ENCODE data around the gene NFE2L2.

DNA sequence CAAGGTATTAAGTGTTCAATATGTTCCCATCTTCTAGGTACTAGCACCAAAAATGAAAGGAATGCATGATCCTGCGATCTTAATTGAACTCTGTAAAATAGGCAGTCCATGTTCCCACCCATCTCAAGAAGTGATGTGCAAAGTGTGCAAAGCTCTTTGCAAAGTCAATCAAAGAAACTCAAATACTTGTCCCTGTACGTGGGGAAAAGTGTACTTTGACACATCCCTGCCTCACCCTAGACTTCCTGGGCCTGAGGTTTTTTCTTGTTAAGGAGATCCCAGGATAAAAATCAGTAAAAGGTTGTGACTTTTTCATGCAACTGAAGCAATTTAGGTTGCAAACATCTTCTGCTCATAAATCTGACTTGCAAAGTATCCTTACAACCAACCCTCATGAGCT, 26.6 kb downstream of the NFE2L2 start:
- TF ChIP-seq TOX (CRISPR knock-in tag; IDR thresholded peaks at IDR 0.05; ENCODE audit: borderline replicate concordance) = no peak
- TF ChIP-seq ZNF70 (CRISPR knock-in tag; IDR thresholded peaks at IDR 0.05) = no peak
- no peak for TF ChIP-seq ARNTL (CRISPR knock-in tag; IDR thresholded peaks at IDR 0.05; ENCODE audit: borderline replicate concordance, low read depth)
- TF ChIP-seq, protein P1, sequence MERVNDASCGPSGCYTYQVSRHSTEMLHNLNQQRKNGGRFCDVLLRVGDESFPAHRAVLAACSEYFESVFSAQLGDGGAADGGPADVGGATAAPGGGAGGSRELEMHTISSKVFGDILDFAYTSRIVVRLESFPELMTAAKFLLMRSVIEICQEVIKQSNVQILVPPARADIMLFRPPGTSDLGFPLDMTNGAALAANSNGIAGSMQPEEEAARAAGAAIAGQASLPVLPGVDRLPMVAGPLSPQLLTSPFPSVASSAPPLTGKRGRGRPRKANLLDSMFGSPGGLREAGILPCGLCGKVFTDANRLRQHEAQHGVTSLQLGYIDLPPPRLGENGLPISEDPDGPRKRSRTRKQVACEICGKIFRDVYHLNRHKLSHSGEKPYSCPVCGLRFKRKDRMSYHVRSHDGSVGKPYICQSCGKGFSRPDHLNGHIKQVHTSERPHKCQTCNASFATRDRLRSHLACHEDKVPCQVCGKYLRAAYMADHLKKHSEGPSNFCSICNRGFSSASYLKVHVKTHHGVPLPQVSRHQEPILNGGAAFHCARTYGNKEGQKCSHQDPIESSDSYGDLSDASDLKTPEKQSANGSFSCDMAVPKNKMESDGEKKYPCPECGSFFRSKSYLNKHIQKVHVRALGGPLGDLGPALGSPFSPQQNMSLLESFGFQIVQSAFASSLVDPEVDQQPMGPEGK (CRISPR knock-in tag; IDR thresholded peaks at IDR 0.05; ENCODE audit: borderline replicate concordance) = no peak
- TF ChIP-seq ZFP30 (CRISPR knock-in tag; IDR thresholded peaks at IDR 0.05) = no peak
- no peak for TF ChIP-seq ZFP3 (CRISPR knock-in tag; IDR thresholded peaks at IDR 0.05)
- TF ChIP-seq, protein P2, sequence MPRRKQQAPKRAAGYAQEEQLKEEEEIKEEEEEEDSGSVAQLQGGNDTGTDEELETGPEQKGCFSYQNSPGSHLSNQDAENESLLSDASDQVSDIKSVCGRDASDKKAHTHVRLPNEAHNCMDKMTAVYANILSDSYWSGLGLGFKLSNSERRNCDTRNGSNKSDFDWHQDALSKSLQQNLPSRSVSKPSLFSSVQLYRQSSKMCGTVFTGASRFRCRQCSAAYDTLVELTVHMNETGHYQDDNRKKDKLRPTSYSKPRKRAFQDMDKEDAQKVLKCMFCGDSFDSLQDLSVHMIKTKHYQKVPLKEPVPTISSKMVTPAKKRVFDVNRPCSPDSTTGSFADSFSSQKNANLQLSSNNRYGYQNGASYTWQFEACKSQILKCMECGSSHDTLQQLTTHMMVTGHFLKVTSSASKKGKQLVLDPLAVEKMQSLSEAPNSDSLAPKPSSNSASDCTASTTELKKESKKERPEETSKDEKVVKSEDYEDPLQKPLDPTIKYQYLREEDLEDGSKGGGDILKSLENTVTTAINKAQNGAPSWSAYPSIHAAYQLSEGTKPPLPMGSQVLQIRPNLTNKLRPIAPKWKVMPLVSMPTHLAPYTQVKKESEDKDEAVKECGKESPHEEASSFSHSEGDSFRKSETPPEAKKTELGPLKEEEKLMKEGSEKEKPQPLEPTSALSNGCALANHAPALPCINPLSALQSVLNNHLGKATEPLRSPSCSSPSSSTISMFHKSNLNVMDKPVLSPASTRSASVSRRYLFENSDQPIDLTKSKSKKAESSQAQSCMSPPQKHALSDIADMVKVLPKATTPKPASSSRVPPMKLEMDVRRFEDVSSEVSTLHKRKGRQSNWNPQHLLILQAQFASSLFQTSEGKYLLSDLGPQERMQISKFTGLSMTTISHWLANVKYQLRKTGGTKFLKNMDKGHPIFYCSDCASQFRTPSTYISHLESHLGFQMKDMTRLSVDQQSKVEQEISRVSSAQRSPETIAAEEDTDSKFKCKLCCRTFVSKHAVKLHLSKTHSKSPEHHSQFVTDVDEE (CRISPR knock-in tag; IDR thresholded peaks at IDR 0.05) = no peak
- no peak for TF ChIP-seq ISL1 (CRISPR knock-in tag; IDR thresholded peaks at IDR 0.05)
- no peak for TF ChIP-seq ZNF565 (CRISPR knock-in tag; conservative IDR thresholded peaks at IDR 0.05; ENCODE audit: low read depth)
- no peak for TF ChIP-seq GLIS3 (CRISPR knock-in tag; IDR thresholded peaks at IDR 0.05)
- TF ChIP-seq ZNF8 (CRISPR knock-in tag; IDR thresholded peaks at IDR 0.05) = no peak

All from SK-N-SH treated with all-trans-retinoic acid at 6 μM for 48 hours (cell line).